Right lobe of liver (tissue), 4 donors: Measurements from ENCODE around the gene TBXT.

Source experiments
- POLR2A ChIP-seq: fragments of 450-650 bp; IDR thresholded peaks from one replicate; pipeline ENCODE4 v1.6.1; 2017; ENCODE audit warnings: antibody characterized with exemption, mild to moderate bottlenecking
- TF ChIP-seq, protein P1 (sequence below), 4 donors: fragments of 200-600 bp in 3 of 4; fragments of 450-650 bp in 1 of 4; IDR thresholded peaks; one replicate each; pipeline versions ENCODE4 v1.5.1 to v1.8.0; 2016 to 2022; ENCODE audit warnings: antibody characterized with exemption in 4 of 4, mild to moderate bottlenecking in 2 of 4
- donor health status: DM: no; HTN: no; CAD: no.
- donor health status: DM: no; HTN: no; CAD: no.
- donor health status: DM: no; HTN: yes; CAD: no.

- no peak for TF ChIP-seq POLR2A
- TF ChIP-seq, protein P1, sequence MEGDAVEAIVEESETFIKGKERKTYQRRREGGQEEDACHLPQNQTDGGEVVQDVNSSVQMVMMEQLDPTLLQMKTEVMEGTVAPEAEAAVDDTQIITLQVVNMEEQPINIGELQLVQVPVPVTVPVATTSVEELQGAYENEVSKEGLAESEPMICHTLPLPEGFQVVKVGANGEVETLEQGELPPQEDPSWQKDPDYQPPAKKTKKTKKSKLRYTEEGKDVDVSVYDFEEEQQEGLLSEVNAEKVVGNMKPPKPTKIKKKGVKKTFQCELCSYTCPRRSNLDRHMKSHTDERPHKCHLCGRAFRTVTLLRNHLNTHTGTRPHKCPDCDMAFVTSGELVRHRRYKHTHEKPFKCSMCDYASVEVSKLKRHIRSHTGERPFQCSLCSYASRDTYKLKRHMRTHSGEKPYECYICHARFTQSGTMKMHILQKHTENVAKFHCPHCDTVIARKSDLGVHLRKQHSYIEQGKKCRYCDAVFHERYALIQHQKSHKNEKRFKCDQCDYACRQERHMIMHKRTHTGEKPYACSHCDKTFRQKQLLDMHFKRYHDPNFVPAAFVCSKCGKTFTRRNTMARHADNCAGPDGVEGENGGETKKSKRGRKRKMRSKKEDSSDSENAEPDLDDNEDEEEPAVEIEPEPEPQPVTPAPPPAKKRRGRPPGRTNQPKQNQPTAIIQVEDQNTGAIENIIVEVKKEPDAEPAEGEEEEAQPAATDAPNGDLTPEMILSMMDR (IDR thresholded peaks at IDR 0.05): no peak
Measured at GRCh38 chr6:166112580-166112979, 55.1 kb downstream of the TBXT start.
